Stimulated activated naive CD4-positive, alpha-beta T cell treated with Interleukin-2 at 50 U/mL for 16 hours (primary cell): Measurements from ENCODE around the gene ETV4.

Source experiments
- DNase-seq: peaks from one replicate; lab custom pipeline; 2025; lab: John Stamatoyannopoulos, UW

The ETV4 gene

GRCh38 chr17:43546319-43547188 is at the start of gene ETV4:
Gene ETV4 (minus strand): TSS chr17:43546340. CDS start chr17:43545617, 723 bp downstream.
- DNase-seq: peak; percentile 93

DNA sequence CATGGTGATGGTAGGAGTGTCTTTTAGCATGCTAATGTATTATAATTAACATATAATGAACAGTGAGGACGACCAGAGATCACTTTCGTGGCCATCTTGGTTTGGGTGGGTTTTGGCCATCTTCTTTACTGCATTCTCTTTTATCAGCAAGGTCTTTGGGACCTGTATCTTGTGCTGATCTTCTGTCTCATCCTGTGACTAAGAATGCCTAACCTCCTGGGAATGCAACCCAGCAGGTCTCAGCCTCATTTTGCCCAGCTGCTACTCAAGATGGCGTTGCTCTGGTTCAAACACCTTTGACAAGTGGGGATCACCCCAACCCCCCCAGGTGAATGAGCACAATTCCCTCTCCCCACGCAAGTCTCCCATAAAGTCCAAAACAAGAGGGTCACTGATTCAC is 49.3 kb upstream of the ETV4 start:
- DNase-seq: no peak

DNA sequence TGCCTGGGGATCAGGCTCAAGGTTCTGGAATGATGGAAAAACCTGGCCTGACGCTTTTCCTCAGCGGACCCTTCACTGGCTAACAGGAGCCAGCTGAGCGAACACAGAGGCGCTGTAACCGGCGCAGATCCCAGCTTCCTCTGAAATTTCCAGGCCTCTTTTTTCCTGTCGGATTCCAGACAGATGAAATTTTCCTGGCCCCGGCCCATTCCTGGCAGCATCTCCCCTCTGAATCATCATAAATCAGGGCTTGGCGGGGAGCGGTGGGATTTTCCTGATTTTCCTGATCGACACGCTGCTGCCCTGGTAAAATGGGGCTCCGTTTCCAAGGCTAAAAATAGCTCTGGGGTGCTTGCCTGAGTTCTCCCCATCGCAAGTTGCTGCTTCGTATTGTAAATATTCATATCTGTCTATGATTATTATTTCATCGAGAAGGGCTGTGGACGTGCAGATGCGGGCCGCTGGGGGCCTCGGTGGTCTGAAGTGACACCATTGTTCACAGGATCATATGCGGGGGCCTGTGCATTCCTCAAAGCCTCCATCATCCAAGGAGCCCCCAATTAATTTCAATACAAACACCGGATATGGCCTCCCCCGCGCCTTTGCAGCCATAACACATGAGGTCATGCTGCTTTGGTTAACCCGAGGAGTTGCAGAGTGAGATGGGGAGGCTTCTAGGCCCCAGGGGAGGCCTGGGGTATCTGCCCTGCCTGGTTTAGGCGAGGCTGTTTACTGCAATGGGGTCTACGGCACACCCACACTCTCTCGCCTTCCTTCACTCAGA is 45.8 kb upstream of the ETV4 start:
- DNase-seq: no peak

GRCh38 chr17:43591001-43591400 is 44.9 kb upstream of the ETV4 start:
- no peak for DNase-seq

GRCh38 chr17:43588664-43589435 is 42.7 kb upstream of the ETV4 start:
- DNase-seq: no peak

GRCh38 chr17:43588121-43588520 is 42.0 kb upstream of the ETV4 start:
- DNase-seq: no peak

GRCh38 chr17:43587647-43588046 is 41.5 kb upstream of the ETV4 start:
- no peak for DNase-seq

- no peak for DNase-seq
Measured at GRCh38 chr17:43584666-43585102, 38.5 kb upstream of the ETV4 start.

- no peak for DNase-seq
Measured at GRCh38 chr17:43583332-43583731, 37.2 kb upstream of the ETV4 start.

GRCh38 chr17:43581613-43582012 is 35.5 kb upstream of the ETV4 start:
- no peak for DNase-seq

- DNase-seq: no peak
Measured at GRCh38 chr17:43581130-43581529, 35.0 kb upstream of the ETV4 start.

GRCh38 chr17:43579566-43580140 is 33.5 kb upstream of the ETV4 start:
- DNase-seq: no peak

DNA sequence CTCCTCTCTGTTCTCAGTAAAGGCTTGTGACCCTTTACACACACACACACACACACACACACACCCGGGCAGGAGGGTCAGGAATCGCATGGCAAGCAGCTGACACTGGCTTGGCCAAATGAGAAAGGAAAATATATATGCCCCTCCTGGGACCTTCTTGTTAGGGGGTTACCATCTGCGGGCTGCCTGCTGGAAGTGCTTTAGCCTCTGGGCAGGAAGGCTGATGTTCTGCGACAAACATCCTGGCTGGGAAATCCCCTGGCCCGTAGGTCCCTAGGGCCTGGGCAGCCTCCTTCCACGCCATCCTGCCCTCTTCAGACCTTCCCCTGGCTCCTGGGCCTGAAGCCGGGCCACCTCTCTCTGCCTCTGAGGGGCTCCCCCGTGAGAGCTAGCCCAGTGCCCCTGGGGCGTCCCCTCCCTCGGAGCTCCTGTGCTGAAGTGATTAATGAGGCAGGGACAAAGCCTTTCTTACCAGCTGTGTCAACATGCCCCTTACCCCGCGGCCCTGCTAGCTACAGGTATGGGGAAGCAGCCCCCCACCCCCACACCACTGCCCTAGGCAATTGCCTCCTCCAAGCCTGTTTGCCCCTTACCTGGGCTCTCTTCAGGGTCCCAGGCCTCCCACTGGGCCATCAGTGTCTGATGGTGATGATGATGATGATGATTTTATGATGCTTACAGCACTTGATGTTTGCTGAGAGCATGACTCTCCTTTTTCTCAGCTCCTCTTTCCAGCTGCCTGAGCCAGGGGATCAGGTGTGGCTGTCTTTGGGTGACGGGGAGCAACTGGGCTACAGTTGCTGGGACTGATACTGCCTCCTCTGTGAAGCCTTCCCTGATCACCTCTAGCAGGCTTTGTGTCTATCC is 32.8 kb upstream of the ETV4 start:
- DNase-seq: peak; percentile 20

GRCh38 chr17:43578404-43578698 is 32.2 kb upstream of the ETV4 start:
- DNase-seq: no peak

DNA sequence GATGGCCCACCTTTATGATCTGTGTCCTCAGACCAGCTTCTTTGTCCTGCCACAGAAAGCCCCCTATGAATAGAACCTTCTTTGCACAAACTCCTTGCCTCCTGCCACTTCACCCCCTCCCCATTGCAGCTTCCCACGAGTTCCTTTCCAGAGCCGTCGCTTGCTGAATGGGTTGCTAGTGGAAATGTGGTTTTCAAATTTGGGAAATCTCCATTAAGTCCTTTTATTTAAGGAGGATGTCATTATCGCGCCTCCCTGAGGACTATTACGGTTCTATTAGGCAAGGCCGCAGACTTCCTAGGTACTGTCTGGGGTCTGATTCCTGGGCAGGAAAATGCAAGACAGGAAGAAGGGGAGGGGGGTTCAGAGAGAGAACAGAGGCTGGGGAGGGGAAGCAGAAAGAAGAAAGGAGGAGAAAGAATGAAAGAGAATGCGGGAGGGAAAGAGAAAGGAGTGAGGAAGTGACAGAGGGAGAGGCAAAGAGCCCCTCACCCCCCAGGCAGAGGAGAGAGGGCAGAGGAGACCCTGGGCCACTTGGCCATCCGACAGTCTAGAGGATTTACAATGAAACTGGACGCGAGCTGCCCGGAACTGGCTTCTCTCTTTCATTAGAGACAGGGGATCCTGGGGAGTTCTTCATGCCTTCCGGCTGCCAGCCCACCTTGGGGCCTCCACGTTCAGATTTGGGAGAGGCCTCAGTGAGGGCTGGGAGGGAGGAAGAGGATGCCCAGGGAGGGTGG is 31.7 kb upstream of the ETV4 start:
- no peak for DNase-seq

GRCh38 chr17:43576563-43577229 is 30.6 kb upstream of the ETV4 start:
- DNase-seq: peak; percentile 34

GRCh38 chr17:43574896-43575525 is 28.9 kb upstream of the ETV4 start:
- DNase-seq: no peak

DNA sequence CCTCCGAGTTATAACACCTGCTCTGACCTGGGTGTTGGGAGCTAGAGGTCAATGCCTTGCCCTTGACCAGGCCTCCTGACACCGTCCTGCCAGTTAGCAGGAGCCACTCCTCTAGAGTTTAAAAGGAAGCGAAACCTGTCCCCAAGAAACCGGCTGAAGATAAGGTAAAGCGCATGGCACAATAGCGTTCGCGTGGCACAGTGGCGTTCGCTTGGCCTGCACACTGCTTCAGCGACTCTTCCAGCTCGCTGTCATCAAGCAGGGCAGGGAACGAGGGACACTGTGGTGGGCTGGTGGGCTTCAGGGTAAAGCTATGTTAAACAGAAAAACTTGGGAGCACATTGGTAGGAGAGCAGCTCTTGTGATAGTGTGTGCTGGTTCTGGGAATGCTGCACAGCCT is 28.2 kb upstream of the ETV4 start:
- DNase-seq: no peak

- DNase-seq: no peak
Measured at GRCh38 chr17:43573579-43574321, 27.6 kb upstream of the ETV4 start.
